OCI-LY7 (cell line): ENCODE measurements around the gene TPP1.

Experiments used
- EZH2phosphoT487 ChIP-seq: fragments of 200-600 bp; sonication (generic); IDR thresholded peaks from 2 replicates; pipeline ENCODE4 v1.6.1; 2018; ENCODE audit warnings: low read depth, borderline replicate concordance, mild to moderate bottlenecking, mixed run types, antibody characterized with exemption, low read length, moderate library complexity, mixed read lengths
- TF ChIP-seq, protein P1 (sequence below): fragments of 200-600 bp; sonication (generic); conservative IDR thresholded peaks from 2 replicates; pipeline ENCODE4 v1.5.1; 2014; ENCODE audit warnings: mild to moderate bottlenecking, antibody characterized with exemption, low read length, moderate library complexity, mixed read lengths

DNA sequence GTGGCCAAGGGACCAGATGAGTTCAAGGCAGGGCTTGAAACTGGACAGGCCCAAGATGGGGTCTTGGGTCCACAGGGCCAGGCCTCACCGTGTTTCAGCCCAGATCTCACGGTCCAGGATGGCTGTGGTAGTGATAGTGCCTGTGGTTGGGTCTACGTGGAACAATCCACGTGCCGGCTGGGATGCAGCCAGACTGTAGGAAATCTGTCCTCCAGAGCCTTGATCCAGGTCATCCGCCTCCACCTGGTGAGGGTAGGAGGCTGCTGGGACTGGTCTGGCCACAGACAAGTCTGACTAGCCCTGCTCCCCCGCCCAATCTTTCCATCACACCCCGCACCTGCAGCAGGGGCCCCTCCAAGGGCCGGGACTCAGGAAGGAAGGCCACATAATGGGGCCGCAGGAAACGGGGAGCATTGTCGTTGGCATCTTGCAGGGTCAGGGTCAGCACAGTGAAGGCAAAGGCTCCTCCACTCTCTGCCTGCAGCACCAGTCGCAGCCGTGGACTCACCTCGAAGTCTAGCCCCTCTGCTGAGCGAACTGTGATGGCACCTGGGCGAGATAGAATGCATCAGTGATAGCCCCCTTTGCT, 6.7 kb upstream of the TPP1 start:
- TF ChIP-seq, protein P1, sequence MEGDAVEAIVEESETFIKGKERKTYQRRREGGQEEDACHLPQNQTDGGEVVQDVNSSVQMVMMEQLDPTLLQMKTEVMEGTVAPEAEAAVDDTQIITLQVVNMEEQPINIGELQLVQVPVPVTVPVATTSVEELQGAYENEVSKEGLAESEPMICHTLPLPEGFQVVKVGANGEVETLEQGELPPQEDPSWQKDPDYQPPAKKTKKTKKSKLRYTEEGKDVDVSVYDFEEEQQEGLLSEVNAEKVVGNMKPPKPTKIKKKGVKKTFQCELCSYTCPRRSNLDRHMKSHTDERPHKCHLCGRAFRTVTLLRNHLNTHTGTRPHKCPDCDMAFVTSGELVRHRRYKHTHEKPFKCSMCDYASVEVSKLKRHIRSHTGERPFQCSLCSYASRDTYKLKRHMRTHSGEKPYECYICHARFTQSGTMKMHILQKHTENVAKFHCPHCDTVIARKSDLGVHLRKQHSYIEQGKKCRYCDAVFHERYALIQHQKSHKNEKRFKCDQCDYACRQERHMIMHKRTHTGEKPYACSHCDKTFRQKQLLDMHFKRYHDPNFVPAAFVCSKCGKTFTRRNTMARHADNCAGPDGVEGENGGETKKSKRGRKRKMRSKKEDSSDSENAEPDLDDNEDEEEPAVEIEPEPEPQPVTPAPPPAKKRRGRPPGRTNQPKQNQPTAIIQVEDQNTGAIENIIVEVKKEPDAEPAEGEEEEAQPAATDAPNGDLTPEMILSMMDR, result no peak
- TF ChIP-seq EZH2phosphoT487, result no peak
